Subcutaneous adipose tissue (tissue), 4 donors: ENCODE measurements around the gene GNLY. TPM values are rescaled to one million over a fixed set of nuclear protein-coding genes. Genes with fewer than 3 reads are reported as not detected.

ENCODE experiments used
- total RNA-seq, 4 donors: library from RNA; depleted of rRNA; stranded (reverse); fragments of >200 nt; gene quantifications; one replicate each; pipeline ENCODE4 v1.1.0, GENCODE V29; 2016
- TF ChIP-seq, protein P1 (sequence below): fragments of 450-650 bp; IDR thresholded peaks from one replicate; pipeline ENCODE4 v1.5.1; 2016; ENCODE audit warnings: low read depth, mild to moderate bottlenecking, control low read depth, antibody characterized with exemption, moderate library complexity

The GNLY gene
- total RNA-seq, 4 donors from 2014 or later = 4.6 to 10.0 (median 7.5) TPM

DNA sequence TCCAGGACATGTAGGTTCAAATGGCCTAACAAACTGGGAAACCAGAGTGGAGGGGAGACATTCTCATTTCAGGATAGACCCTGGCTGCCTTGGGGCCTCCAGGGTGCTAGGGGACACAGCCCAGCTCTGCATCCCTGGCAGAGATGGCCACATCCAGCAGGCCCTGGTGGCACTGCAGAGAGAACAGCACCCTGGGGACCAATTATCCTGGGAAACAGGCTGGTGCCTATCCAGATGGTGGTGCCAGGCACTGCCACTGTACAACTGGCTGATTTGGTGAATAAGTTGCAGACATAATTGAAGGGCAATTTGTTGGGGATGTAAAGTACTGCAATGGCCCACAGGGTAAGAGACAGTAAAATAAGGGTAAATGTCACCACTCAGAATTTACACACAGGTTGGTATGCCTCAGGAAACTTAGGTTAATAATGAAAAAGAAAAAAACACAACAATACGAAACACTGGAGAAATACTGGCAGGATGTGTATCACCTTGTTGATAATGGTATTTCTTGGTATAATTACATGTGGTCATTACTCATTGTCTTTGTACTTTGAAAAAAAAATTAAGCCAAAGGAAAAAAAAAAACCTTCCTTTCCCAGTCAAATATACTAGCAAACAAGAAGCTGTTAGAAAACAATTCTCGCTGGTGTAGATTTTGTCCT lies 13.3 kb upstream of the GNLY start:
- TF ChIP-seq, protein P1, sequence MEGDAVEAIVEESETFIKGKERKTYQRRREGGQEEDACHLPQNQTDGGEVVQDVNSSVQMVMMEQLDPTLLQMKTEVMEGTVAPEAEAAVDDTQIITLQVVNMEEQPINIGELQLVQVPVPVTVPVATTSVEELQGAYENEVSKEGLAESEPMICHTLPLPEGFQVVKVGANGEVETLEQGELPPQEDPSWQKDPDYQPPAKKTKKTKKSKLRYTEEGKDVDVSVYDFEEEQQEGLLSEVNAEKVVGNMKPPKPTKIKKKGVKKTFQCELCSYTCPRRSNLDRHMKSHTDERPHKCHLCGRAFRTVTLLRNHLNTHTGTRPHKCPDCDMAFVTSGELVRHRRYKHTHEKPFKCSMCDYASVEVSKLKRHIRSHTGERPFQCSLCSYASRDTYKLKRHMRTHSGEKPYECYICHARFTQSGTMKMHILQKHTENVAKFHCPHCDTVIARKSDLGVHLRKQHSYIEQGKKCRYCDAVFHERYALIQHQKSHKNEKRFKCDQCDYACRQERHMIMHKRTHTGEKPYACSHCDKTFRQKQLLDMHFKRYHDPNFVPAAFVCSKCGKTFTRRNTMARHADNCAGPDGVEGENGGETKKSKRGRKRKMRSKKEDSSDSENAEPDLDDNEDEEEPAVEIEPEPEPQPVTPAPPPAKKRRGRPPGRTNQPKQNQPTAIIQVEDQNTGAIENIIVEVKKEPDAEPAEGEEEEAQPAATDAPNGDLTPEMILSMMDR = no peak

DNA sequence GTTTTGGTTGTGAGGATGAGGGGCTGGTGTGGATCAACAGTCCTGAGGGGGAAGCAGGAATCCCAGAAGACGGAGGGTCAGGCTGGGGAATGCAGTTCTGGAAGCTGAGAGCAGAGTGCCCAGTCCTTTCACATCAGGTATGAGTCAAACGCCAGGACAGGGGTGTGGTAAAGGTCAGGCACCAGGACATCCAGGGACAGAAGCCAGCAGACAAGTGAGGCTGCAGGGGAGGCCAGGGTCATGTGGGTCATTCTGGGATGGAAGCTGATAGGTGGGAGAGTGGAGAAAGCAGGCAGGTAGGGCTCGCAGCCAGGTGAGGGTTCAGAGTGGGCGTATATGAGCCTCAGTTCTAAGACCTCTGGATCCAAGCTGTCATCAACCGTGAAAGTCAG lies 12.8 kb upstream of the GNLY start:
- TF ChIP-seq, protein P1 = no peak

DNA sequence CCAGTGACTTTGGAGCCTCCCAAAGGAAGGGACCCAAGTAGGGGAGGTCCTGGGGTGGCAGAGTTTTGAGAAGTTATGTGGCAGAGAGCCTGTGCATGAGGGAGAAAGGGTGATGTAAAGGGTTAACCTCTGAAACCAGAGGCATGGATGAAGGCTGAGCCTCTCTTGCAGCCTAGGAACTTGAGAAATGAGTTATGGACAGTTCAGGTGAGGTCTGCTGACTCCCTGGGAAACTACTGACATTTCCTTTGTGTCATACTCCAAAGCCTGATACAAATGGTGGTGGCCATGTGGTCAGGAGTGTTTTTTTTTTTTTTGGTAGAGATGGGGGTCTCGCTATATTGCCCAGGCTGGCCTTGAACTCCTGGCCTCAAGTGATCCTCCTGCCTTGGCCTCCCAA lies 12.4 kb upstream of the GNLY start:
- TF ChIP-seq, protein P1 = no peak

DNA sequence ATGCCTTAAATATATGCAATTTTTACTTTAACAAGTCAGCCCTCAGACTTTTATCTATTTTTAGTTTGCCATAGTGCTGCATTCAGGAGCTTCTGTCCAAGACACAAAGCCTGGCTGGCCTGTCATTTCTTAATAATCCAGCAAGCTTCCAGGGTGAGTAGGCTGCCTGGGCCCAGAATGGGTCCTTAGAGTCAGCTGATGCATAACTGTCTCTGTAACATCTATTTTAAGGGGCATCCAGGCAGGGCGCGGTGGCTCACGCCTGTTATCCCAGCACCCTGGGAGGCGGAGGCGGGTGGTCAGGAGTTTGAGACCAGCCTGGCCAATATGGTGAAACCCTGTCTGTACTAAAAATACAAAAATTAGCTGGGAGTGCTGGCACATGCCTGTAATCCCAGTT lies 11.8 kb upstream of the GNLY start:
- TF ChIP-seq, protein P1 = no peak

DNA sequence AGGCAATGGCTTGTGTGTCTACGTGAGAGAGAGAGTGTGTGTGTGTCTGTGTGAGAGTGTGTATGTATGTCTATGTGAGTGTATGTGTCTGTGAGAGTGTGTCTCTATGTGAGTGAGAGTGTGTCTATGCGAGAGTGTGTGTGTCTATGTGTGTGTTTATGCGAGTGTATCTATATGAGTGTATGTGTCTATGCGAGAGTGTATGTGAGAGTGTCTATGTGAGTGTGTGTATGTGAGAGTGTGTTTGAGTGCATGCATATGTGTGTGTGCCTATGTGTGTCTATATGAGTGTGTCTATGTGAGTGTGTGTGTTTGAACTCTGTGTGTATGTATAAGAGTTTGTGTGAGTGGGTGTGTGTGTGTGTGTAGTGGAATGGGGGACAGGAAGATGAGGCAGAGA lies 9.8 kb upstream of the GNLY start:
- TF ChIP-seq, protein P1 = no peak

DNA sequence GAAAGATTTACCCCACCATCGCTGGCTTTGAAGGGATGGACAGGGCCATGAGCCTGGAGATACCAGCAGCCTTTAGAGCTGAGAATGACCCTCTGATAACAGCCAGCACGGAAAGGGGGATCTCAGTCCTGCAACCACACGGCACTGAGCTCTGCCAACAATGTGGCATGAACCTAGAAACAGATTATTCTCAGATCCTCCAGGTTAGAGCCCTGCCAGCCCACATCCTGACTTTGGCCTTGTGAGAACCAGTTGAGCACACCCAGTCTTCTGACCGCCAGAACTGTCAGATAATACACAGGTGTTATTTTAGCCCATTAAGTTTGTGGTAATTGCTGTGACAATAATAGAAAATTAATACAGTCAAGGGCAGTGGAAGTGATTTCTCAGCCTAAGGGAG lies 9.4 kb upstream of the GNLY start:
- TF ChIP-seq, protein P1 = no peak

DNA sequence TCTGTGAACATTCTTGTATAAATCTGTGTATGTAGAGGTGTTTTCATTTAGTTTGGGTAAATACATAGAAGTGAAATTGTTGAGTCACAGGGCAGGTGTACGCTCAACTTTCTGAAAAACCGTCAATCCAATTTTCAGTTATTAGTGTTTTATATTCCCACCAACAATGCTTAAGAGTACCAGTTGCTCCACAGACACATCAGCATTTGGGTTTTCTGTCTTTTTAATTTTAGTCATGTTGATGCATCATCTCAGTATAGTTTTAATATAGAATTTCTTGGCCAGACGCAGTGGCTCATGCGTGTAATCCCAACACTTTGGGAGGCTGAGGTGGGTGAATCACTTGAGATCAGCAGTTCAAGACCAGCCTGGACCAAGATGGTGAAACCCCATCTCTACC lies 3.2 kb upstream of the GNLY start:
- TF ChIP-seq, protein P1 = no peak
